ENCODE results near the gene RASSF4. TPM values are rescaled to one million over a fixed set of nuclear protein-coding genes. Genes with fewer than 3 reads are reported as not detected.

The RASSF4 gene
- total and polyA plus RNA-seq, 9 of the 15 experiments (the other 6 are each of a cell fraction or from before 2014, with no cell fraction given): 0.01 to 0.62 (median 0.11) TPM; not detected in 3

DNA sequence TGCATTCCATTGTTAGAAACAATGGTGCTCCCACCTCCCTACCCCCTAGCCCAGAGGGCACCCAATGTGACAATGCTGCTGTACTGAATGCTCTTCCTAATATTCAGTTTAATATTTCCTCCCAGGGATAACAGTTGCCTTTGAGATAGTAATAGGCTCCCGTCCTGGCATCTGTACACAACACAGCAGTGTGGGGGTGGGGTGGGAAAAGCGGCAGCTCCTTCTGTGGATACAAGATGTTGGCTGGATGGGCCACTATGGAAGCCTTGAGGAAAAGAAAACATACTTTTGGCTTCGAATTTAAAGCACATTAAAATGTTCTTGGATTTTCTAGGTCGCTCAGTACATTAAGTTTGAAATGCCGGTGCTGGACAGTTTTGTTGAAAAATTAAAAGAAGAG, 32.0 kb downstream of the RASSF4 start (continued):
- TF ChIP-seq, protein P1, sequence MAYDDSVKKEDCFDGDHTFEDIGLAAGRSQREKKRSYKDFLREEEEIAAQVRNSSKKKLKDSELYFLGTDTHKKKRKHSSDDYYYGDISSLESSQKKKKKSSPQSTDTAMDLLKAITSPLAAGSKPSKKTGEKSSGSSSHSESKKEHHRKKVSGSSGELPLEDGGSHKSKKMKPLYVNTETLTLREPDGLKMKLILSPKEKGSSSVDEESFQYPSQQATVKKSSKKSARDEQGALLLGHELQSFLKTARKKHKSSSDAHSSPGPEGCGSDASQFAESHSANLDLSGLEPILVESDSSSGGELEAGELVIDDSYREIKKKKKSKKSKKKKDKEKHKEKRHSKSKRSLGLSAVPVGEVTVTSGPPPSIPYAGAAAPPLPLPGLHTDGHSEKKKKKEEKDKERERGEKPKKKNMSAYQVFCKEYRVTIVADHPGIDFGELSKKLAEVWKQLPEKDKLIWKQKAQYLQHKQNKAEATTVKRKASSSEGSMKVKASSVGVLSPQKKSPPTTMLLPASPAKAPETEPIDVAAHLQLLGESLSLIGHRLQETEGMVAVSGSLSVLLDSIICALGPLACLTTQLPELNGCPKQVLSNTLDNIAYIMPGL (CRISPR knock-in tag; IDR thresholded peaks at IDR 0.05): no peak
- TF ChIP-seq ZNF316 (IDR thresholded peaks at IDR 0.05): no peak

DNA sequence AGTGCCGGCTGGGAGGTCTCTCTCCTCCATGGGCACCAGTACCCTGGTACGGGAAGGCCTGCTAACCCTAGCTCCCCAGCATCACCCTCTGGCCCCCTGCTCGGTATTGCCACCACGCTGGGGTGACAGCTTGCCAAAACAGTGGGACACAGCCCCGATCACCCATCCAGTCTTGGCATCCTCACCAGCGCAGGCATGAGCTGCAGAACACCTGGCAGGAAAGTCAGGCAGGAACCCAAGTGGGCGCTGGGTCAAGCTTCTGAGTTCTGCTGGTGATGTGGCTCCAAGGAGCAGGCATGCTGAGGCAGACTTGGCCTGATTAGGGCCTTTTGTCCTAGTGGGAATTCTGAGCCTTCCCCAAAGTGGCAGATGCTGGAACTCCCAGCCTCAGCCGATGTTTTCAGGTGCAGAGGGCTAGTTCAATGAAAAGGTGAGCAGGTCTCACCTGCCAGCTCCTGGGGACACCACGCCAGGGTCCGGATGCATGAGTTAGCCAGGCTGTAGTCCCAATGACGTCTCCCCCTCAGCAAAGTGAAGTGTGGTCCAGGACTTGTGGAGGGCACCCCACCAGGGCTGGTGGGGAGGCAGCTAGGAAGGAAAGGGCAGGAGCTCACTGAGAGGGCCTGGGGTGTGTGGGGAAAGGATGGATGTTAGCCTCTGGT, 32.6 kb downstream of the RASSF4 start:
- Histone ChIP-seq H3K4me1 (replicated peaks in 1 of 2; ENCODE audit: control insufficient read depth in 2 of 2, insufficient read depth in 2 of 2, low read length in 2 of 2) (peaks cover 0 to 5% of the 10 kb centered on the region in 2 experiments; a peak in 3 of 5 replicates), H3K9me1 (ENCODE audit: control insufficient read depth, insufficient read depth, low read length) (no peaks in the 10 kb centered on the region), H3K36me3 (ENCODE audit: control insufficient read depth, insufficient read depth, low read length) (no peaks in the 10 kb centered on the region), H3K9me3 (replicated peaks; ENCODE audit: control insufficient read depth, insufficient read depth, low read depth, low read length) (no peaks in the 10 kb centered on the region), H3K4me2 (ENCODE audit: insufficient read depth, low read length) (no peak overlapping the region), H4K20me1 (replicated peaks; ENCODE audit: control insufficient read depth, insufficient read depth, low read length) (0 out of 2 replicates have a peak, but pooled peaks cover 3% of the 10 kb centered on the region), H3K79me2 (ENCODE audit: control insufficient read depth, insufficient read depth, low read length) (no peaks in the 10 kb centered on the region), H3K9ac (ENCODE audit: insufficient read depth in 1 of 2, low read depth in 2 of 2, low read length in 2 of 2) (peak overlapping the region in 1 of 2 experiments; percentile 21; a peak in 1 of 4 replicates), H3K27ac (ENCODE audit: extremely low read depth, low read depth, low read length) (no peak overlapping the region), H2AFZ (ENCODE audit: low read depth, low read length) (no peak overlapping the region), H3K27me3 (ENCODE audit: control insufficient read depth in 2 of 2, insufficient read depth in 2 of 2, low read length in 2 of 2) (peaks cover 31 to 67% of the 10 kb centered on the region in 2 experiments), H3K4me3 (no peak overlapping the region)
- TF ChIP-seq ZNF232 (CRISPR knock-in tag; IDR thresholded peaks at IDR 0.05) (no peak), MEIS2 (IDR thresholded peaks at IDR 0.05; ENCODE audit: partially characterized antibody) (no peak), SIN3B (IDR thresholded peaks at IDR 0.05; ENCODE audit: low read depth) (no peak), ZBTB7A (IDR thresholded peaks at IDR 0.05; ENCODE audit: borderline replicate concordance, control insufficient read depth, low read depth, low read length) (no peak), PTTG1 (tag; IDR thresholded peaks at IDR 0.05; ENCODE audit: low read depth) (no peak), KDM5B (IDR thresholded peaks at IDR 0.05; ENCODE audit: insufficient replicate concordance, low read depth, low read length) (no peak), BHLHE40 (IDR thresholded peaks at IDR 0.05; ENCODE audit: low read length) (no peak), POLR2B (IDR thresholded peaks at IDR 0.05; ENCODE audit: low read depth, partially characterized antibody) (no peak), HNRNPL (IDR thresholded peaks at IDR 0.05; ENCODE audit: low read depth, low read length) (no peak), POLR2AphosphoS5 (IDR thresholded peaks at IDR 0.05; ENCODE audit: control insufficient read depth, insufficient read depth, low read depth, low read length) (no peak), TAF1 (IDR thresholded peaks at IDR 0.05; ENCODE audit: control insufficient read depth, extremely low read depth, insufficient read depth, low read length, severe bottlenecking) (no peak), NFIX (CRISPR knock-in tag; IDR thresholded peaks at IDR 0.05; ENCODE audit: low read depth) (no peak)
- TF ChIP-seq, protein P2, sequence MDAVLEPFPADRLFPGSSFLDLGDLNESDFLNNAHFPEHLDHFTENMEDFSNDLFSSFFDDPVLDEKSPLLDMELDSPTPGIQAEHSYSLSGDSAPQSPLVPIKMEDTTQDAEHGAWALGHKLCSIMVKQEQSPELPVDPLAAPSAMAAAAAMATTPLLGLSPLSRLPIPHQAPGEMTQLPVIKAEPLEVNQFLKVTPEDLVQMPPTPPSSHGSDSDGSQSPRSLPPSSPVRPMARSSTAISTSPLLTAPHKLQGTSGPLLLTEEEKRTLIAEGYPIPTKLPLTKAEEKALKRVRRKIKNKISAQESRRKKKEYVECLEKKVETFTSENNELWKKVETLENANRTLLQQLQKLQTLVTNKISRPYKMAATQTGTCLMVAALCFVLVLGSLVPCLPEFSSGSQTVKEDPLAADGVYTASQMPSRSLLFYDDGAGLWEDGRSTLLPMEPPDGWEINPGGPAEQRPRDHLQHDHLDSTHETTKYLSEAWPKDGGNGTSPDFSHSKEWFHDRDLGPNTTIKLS (IDR thresholded peaks at IDR 0.05; ENCODE audit: borderline replicate concordance, low read depth): no peak
- TF ChIP-seq, protein P3, sequence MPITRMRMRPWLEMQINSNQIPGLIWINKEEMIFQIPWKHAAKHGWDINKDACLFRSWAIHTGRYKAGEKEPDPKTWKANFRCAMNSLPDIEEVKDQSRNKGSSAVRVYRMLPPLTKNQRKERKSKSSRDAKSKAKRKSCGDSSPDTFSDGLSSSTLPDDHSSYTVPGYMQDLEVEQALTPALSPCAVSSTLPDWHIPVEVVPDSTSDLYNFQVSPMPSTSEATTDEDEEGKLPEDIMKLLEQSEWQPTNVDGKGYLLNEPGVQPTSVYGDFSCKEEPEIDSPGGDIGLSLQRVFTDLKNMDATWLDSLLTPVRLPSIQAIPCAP (CRISPR knock-in tag; IDR thresholded peaks at IDR 0.05; ENCODE audit: borderline replicate concordance): no peak
- WGBS (ENCODE audit: insufficient coverage, low coverage, missing lambda C conversion rate): 3% methylated on average over 11 of the region's 11 CpGs
- POLR2A ChIA-PET: interaction anchor here (0.7 to 1.3 kb wide), 3 partner anchors 10 to 13 kb away, joined by 3 to 4 read pairs (median 3); partner anchors contain the start of gene DEPP1
- in situ Hi-C loops (cut with MboI) (no loop called here), intact Hi-C loops (cut with micrococcal nuclease) (no loop called here)
- CTCF ChIA-PET (ENCODE audit: low intra/inter-chr PET ratio): no interaction called here
- FAIRE-seq (no peak), ATAC-seq (no peak), DNase-seq (ENCODE audit: extremely low read depth in 1 of 4, low spot score in 3 of 4) (no peak)
- no TSS peak for BruUV-seq (replicated peaks)
